GM21528 (cell line): Measurements from ENCODE around the gene TP53TG3B.
"Not testable (repeated sequence)": the region's sequence is repeated elsewhere in the genome, so short reads cannot be mapped to it uniquely, and the experiment has no call there.

Source experiments
- ATAC-seq: cut with Tn5 transposase; IDR thresholded peaks from one replicate; pipeline ENCODE4 v1.9.1; 2021; ENCODE audit warnings: mild to moderate bottlenecking, moderate library complexity; ENCODE audit not compliant: unreplicated experiment, low FRiP score

Gene TP53TG3B

GRCh38 chr16:33360541-33360940 is at the start of gene TP53TG3B:
TP53TG3B (plus strand) TSS chr16:33360841; CDS start chr16:33360909, 68 bp downstream.
- not testable (repeated sequence) for ATAC-seq

GRCh38 chr16:33336226-33337012 is 24.2 kb upstream of the TP53TG3B start:
- not testable (repeated sequence) for ATAC-seq

GRCh38 chr16:33337627-33338542 is 22.8 kb upstream of the TP53TG3B start:
- not testable (repeated sequence) for ATAC-seq

GRCh38 chr16:33338543-33338951 is 22.1 kb upstream of the TP53TG3B start:
- not testable (repeated sequence) for ATAC-seq

GRCh38 chr16:33339093-33340061 is 21.3 kb upstream of the TP53TG3B start:
- not testable (repeated sequence) for ATAC-seq
